WTC11 (cell line): ENCODE measurements around the gene SLIT3.

Source experiments
- E2F1 ChIP-seq: sonication (generic); formaldehyde crosslinking; IDR thresholded peaks from 2 replicates; pipeline ENCODE4 v1.8.0; 2022; ENCODE audit warnings: mild to moderate bottlenecking, missing genetic modification reagents
- ZNF416 ChIP-seq: fragments of 250-450 bp; sonication (Bioruptor Pico); IDR thresholded peaks from 2 replicates; pipeline ENCODE4 v1.9.0; 2021; ENCODE audit warnings: mild to moderate bottlenecking, inconsistent platforms
- TF ChIP-seq, protein P1 (sequence below): fragments of 200-600 bp; IDR thresholded peaks from 2 replicates; pipeline ENCODE4 v1.8.0; 2022; ENCODE audit warnings: antibody characterized with exemption
- TF ChIP-seq, protein P2 (sequence below): sonication (generic); formaldehyde crosslinking; IDR thresholded peaks from 2 replicates; pipeline ENCODE4 v1.8.0; 2022; ENCODE audit warnings: mild to moderate bottlenecking, missing genetic modification reagents
- TF ChIP-seq, protein P3 (sequence below): sonication (generic); formaldehyde crosslinking; IDR thresholded peaks from 2 replicates; pipeline ENCODE4 v1.8.1; 2022; ENCODE audit warnings: low read depth, missing genetic modification reagents, borderline replicate concordance
- TF ChIP-seq, protein P4 (sequence below): sonication (generic); formaldehyde crosslinking; IDR thresholded peaks from 2 replicates; pipeline ENCODE4 v1.8.1; 2023; ENCODE audit warnings: mild to moderate bottlenecking, missing genetic modification reagents, moderate library complexity

GRCh38 chr5:168939887-168940544, 360.9 kb downstream of the SLIT3 start:
- no peak for TF ChIP-seq ZNF416 (CRISPR knock-in tag)
- TF ChIP-seq, protein P1, sequence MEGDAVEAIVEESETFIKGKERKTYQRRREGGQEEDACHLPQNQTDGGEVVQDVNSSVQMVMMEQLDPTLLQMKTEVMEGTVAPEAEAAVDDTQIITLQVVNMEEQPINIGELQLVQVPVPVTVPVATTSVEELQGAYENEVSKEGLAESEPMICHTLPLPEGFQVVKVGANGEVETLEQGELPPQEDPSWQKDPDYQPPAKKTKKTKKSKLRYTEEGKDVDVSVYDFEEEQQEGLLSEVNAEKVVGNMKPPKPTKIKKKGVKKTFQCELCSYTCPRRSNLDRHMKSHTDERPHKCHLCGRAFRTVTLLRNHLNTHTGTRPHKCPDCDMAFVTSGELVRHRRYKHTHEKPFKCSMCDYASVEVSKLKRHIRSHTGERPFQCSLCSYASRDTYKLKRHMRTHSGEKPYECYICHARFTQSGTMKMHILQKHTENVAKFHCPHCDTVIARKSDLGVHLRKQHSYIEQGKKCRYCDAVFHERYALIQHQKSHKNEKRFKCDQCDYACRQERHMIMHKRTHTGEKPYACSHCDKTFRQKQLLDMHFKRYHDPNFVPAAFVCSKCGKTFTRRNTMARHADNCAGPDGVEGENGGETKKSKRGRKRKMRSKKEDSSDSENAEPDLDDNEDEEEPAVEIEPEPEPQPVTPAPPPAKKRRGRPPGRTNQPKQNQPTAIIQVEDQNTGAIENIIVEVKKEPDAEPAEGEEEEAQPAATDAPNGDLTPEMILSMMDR, result no peak
- TF ChIP-seq, protein P2, sequence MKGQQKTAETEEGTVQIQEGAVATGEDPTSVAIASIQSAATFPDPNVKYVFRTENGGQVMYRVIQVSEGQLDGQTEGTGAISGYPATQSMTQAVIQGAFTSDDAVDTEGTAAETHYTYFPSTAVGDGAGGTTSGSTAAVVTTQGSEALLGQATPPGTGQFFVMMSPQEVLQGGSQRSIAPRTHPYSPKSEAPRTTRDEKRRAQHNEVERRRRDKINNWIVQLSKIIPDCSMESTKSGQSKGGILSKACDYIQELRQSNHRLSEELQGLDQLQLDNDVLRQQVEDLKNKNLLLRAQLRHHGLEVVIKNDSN (CRISPR knock-in tag), result no peak
- TF ChIP-seq, protein P3, sequence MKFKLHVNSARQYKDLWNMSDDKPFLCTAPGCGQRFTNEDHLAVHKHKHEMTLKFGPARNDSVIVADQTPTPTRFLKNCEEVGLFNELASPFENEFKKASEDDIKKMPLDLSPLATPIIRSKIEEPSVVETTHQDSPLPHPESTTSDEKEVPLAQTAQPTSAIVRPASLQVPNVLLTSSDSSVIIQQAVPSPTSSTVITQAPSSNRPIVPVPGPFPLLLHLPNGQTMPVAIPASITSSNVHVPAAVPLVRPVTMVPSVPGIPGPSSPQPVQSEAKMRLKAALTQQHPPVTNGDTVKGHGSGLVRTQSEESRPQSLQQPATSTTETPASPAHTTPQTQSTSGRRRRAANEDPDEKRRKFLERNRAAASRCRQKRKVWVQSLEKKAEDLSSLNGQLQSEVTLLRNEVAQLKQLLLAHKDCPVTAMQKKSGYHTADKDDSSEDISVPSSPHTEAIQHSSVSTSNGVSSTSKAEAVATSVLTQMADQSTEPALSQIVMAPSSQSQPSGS (CRISPR knock-in tag), result no peak
- TF ChIP-seq E2F1, result no peak
- TF ChIP-seq, protein P4, sequence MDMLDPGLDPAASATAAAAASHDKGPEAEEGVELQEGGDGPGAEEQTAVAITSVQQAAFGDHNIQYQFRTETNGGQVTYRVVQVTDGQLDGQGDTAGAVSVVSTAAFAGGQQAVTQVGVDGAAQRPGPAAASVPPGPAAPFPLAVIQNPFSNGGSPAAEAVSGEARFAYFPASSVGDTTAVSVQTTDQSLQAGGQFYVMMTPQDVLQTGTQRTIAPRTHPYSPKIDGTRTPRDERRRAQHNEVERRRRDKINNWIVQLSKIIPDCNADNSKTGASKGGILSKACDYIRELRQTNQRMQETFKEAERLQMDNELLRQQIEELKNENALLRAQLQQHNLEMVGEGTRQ (CRISPR knock-in tag), result no peak
